ENCODE data around the gene FIGN. TPM values are rescaled to one million over a fixed set of nuclear protein-coding genes. Genes with fewer than 3 reads are reported as not detected.

Gene FIGN
- total RNA-seq, 1 experiment from 2014 or later, result 19.4 TPM

GRCh38 chr2:163646687-163647086, 89.1 kb downstream of the FIGN start (continued):
- TF ChIP-seq NFYB (CRISPR knock-in tag; conservative IDR thresholded peaks at IDR 0.05; ENCODE audit: low read depth), result no peak
- no peak for TF ChIP-seq ZNF425 (CRISPR knock-in tag; conservative IDR thresholded peaks at IDR 0.05)
- TF ChIP-seq CBFB (CRISPR knock-in tag; IDR thresholded peaks at IDR 0.05; ENCODE audit: low read depth), result no peak
- no peak for TF ChIP-seq ZBTB21 (CRISPR knock-in tag; IDR thresholded peaks at IDR 0.05; ENCODE audit: borderline replicate concordance)
- TF ChIP-seq ELF4 (CRISPR knock-in tag; IDR thresholded peaks at IDR 0.05; ENCODE audit: low read depth), result no peak
- TF ChIP-seq AR (CRISPR knock-in tag; IDR thresholded peaks at IDR 0.05), result no peak
- TF ChIP-seq ATF6 (CRISPR knock-in tag; IDR thresholded peaks at IDR 0.05), result no peak

GRCh38 chr2:163644238-163644637, 91.6 kb downstream of the FIGN start:
- no peak for DNase-seq (ENCODE audit: low spot score)
- Mint-ChIP-seq H3K9me3 (no peaks in the 10 kb centered on the region), H3K4me1 (peaks cover 63% of the 10 kb centered on the region), H3K27ac (0 out of 2 replicates have a peak overlapping the region, but pooled peaks have one; percentile 51), H3K4me3 (no peak overlapping the region), H3K36me3 (no peaks in the 10 kb centered on the region), H3K27me3 (ENCODE audit: low read depth) (no peaks in the 10 kb centered on the region)
- POLR2A ChIA-PET, result no interaction called here
- CTCF ChIA-PET, result no interaction called here
- ATAC-seq, result no peak
- no peak for TF ChIP-seq ZNF512 (CRISPR knock-in tag; IDR thresholded peaks at IDR 0.05; ENCODE audit: borderline replicate concordance)
- no peak for TF ChIP-seq ZSCAN18 (CRISPR knock-in tag; IDR thresholded peaks at IDR 0.05)
- no peak for TF ChIP-seq FOXJ3 (CRISPR knock-in tag; IDR thresholded peaks at IDR 0.05; ENCODE audit: borderline replicate concordance)
- no peak for TF ChIP-seq E2F1 (CRISPR knock-in tag; IDR thresholded peaks at IDR 0.05)
- no peak for TF ChIP-seq ZNF396 (CRISPR knock-in tag; IDR thresholded peaks at IDR 0.05; ENCODE audit: borderline replicate concordance)
- TF ChIP-seq KAT7 (CRISPR knock-in tag; IDR thresholded peaks at IDR 0.05; ENCODE audit: borderline replicate concordance), result no peak
- TF ChIP-seq EMX1 (CRISPR knock-in tag; IDR thresholded peaks at IDR 0.05), result no peak
- TF ChIP-seq SMAD3 (CRISPR knock-in tag; IDR thresholded peaks at IDR 0.05; ENCODE audit: borderline replicate concordance), result no peak
- no peak for TF ChIP-seq CBFB (CRISPR knock-in tag; IDR thresholded peaks at IDR 0.05; ENCODE audit: low read depth)
- no peak for TF ChIP-seq ZNF423 (CRISPR knock-in tag; IDR thresholded peaks at IDR 0.05)
- no peak for TF ChIP-seq ARID4B (CRISPR knock-in tag; IDR thresholded peaks at IDR 0.05; ENCODE audit: borderline replicate concordance)
- TF ChIP-seq ZNF121 (CRISPR knock-in tag; IDR thresholded peaks at IDR 0.05), result no peak
- no peak for TF ChIP-seq MLX (CRISPR knock-in tag; IDR thresholded peaks at IDR 0.05)
- TF ChIP-seq TCF7 (CRISPR knock-in tag; IDR thresholded peaks at IDR 0.05; ENCODE audit: low read depth), result no peak
